G401.6 (cell line): ENCODE results near the gene SYNGR3.
"Not testable (repeated sequence)": the region's sequence is repeated elsewhere in the genome, so short reads cannot be mapped to it uniquely, and the experiment has no call there.

Source experiments
- FAIRE-seq: peaks from 2 replicates; lab custom pipeline; 2012; peaks lifted over from hg19 to GRCh38; lab: Jason Lieb, UNC

Gene SYNGR3

DNA sequence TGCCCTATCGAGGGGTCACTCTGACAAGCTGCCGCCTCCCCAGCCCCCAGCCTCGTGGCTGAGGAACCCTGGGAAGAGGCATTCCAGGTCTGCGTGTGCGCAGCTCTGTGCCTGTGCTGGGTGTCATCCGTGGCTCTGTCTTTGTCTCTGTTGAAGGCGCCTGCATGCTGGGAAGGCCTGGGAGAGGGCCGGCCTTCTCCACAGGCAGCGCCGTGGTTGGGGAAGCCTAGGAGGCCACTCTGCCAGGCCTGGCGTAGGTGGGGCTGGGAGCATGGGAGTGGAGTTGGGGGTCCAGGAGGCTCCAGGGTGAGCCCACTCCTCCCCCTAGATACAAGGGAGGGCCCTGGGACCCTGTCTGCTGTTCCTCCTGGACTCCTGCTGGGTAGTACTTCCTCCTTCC is 40.3 kb downstream of the SYNGR3 start:
- no peak for FAIRE-seq

DNA sequence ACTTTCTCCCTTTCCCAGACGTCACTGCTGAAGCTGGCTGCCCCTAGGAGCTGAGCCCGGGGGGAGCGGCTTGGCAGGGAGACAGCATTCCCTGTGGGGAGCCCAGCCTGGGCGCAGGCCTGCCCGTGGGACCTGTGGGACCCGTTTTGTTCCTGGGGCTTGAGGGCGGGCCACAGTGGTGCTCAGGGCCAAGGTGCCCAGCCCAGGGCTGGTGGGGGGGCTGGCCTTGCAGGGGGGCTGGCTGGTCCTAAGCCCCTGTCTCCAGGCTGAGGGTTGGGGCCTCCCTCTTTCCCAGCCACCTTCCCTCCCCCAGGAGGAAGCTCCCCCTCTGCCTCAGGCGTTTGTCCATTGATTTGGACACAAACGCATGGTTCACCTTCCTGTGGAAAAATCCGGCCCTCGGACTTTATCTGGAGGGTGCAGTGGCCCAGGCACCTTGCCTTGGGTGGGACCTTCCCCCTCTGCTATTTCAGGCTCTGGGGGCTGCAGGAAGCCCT is 41.4 kb downstream of the SYNGR3 start:
- no peak for FAIRE-seq

DNA sequence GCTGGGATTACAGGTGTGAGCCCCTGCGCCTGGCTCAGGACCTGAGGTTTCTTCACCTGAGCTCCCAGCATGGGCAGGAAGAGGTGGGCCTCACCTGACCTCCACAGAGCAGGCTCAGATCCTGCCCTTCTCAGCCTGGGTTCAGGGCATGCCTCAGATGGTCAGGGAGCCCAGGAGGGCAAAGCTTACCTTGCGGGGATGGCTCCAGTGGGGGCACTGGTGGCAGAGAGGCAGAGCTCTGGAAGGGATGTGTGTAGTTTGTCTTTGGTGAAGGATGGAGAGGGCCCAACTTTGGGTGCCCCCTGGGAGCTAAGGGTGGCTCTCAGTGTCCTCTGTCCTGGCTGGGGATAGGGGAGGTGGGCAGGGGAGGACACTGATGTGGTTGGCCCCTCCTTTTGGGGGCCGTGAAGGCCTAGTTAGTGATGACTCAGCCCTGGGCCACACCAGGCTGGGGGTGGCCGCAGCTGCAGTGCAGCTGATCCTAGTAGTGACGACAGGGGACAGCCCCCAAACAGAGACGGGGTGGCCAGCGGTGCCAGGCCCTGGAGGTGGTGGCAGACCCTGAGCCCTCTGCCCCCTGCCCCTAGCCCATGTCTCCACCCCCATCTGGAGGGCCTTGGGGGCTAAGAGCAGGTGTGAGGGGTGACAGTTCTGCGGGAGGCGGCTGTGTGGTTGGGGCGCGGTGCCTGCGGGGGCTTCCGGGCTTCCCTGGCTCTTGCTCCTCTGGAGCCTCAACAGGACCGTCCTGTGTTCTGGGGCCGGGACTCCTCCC is 42.7 kb downstream of the SYNGR3 start:
- FAIRE-seq, result no peak

DNA sequence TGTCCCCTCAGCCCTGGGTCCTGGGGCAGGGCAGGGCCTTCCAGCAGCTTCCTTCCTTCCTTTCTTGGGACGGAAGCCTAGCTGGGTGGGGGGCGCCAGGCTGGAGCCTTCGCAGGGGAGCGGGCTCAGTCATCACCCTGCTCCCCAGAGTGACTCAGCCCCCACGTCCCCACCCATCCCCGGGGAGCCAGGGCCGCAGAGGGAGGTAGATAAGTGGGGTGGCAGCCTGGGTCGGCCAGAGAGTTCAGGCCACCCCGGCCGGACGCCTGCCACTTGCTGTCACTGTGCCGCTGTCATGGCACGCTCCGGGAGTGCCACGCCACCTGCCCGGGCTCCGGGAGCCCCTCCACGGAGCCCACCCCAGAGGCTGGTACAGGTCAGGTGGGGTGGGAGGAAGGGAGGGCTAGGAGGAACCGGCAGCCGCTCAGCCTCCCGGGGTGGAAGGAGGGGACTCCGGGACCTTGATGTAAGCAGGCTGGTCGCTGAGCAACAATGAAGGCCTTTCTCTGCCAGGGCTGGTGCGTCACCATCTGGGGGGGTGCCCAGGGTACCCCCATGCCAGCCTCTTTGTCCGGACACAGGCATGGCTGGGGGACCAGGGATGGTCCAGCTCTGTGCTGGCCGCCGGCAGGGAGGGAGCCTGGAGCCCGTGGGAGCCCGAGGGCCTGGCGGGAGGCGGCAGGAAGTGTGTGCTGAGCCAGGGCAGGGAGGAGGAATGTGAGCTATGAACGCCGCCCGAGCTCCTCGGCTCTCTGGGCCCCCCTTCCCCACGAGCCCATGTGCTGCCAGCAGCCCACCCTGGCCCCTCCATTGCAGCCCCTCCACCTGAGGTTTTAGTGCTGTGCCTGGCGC is 43.5 kb downstream of the SYNGR3 start:
- FAIRE-seq, result no peak

DNA sequence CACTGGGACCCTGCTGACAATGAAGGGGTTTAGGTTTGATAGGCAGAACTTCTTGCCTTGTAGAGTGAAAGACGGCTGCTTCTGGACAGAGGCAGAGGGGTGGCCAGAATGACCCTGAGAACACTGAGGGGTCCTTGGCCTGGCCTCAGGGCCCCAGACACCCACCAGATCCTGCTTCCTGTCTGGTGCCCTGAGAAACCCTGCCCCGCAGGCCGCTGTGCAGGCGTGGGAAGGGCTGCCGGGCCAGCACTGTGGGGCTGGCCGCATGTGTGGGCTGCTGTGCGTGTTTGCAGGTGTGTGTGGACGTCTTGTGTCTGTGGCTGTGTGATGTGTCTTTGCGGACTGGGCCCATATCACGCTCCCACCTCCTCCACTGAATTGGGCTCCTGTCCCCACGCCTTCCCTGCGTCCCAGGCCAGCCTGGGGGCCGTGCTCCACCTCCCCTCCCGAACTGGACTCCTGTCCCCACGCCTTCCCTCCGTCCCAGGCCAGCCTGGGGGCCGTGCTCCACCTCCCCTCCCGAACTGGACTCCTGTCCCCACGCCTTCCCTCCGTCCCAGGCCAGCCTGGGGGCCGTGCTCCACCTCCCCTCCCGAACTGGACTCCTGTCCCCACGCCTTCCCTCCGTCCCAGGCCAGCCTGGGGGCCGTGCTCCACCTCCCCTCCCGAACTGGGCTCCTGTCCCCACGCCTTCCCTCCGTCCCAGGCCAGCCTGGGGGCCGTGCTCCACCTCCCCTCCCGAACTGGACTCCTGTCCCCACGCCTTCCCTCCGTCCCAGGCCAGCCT is 44.3 kb downstream of the SYNGR3 start:
- not testable (repeated sequence) for FAIRE-seq

DNA sequence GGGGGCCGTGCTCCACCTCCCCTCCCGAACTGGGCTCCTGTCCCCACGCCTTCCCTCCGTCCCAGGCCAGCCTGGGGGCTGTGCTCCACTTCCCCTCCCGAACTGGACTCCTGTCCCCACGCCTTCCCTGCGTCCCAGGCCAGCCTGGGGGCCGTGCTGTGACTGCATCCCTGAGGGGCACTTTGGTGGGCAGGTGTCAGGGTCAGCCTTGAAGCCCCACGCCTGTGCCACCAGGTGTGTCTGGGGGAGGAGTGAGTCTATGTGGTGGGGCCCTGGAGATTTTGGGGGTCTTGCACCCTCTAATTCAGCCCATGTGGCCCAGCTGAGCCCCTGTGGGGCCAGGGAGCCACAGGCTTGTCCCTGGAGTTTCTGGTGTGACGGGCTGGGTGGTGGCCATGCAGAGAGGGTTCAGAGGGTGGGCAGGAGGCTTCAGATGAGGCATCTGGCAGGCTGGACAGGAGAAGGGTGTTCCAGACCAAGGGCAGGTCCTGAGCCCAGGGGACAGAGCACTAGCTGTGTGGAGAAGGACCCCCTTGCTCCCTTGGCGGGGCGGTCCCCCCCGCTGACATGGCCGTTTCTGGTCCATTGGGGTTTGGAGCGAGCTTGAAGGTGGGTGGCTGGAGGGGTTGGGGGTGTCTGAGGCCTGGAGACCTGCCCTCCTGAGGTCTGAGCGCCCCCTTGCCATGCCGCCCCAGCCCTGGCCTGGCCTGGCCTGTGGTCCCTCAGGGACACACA is 45.1 kb downstream of the SYNGR3 start:
- FAIRE-seq, result no peak

DNA sequence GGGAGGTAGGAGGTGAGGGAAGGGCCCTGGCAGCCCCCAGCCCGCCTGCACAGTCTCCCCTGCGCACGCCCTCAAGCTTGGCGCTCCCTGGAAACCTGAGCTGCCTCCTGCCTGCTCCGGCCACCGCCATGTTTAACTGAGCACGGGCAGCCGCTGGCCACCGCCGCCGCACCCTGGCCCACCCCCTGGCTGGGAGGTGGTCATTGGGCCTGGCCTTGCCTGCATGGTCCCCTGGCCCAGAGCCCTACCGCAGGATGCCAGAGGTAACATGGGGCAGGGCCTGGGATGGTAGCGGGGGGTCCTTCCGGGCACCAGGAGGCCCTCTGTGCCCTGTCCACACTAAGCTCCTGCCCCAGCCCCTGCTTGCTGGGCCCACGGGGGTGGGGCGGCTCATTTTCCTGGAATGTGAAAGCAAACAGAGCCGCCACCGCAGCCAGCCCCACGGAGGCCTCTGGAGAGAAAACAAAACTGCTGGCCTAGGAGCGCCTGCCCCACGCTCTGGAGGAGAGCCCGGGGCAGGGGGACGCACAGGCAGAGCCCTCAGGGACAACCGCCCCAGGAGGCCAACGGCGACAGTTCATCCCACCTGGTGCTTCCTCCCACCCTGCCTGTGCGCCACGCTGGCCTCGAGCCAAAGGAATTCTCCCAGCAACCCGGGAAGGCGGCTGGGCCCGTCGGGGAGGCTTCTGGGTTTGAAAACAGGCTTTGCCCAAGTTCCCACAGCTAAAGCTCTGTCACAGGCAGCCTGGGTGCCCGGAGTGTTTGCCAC is 45.8 kb downstream of the SYNGR3 start:
- FAIRE-seq, result no peak

DNA sequence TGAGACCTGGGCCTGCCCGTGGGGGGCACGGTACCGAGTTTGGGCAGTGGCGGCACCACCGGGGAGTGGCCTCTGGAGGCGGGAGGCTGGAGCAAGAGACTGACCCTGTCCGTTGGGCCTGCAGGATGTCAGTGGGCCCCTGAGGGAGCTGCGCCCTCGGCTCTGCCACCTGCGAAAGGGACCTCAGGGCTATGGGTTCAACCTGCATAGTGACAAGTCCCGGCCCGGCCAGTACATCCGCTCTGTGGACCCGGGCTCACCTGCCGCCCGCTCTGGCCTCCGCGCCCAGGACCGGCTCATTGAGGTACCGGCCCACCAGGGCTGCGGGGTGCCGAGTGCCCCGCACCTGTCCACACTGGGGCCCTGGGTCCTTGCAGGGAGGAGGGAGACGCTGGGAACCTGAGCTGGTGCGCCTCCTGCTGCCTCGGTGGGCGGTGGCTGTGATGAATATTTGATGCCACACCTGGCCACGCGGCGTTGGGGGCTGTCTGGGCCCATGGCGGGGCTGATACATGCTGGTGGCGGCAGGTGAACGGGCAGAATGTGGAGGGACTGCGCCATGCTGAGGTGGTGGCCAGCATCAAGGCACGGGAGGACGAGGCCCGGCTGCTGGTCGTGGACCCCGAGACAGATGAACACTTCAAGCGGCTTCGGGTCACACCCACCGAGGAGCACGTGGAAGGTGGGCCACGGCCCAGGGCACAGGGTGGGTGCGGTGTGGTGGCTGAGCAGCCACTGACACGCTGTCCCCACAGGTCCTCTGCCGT is 46.6 kb downstream of the SYNGR3 start:
- no peak for FAIRE-seq

DNA sequence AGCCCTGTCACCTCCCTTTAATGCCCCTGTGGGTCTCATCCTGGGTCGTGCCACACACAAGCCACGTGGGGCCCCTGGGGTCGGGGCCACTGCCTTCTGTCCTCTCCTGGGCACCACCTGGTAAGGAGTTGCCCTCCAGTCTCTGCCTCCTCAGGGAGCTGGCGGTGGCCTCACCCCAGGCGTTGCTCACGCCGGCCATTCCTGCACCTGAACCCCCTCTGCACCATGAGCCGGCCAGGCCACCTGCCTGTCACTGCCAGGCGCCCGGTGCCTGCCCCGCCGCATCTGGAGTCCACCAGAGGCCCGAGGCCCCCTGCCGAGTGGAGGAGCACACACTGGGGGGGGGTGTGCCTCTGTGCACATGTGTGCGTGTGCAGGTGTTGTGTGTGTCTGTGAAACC is 47.3 kb downstream of the SYNGR3 start:
- FAIRE-seq, result no peak

DNA sequence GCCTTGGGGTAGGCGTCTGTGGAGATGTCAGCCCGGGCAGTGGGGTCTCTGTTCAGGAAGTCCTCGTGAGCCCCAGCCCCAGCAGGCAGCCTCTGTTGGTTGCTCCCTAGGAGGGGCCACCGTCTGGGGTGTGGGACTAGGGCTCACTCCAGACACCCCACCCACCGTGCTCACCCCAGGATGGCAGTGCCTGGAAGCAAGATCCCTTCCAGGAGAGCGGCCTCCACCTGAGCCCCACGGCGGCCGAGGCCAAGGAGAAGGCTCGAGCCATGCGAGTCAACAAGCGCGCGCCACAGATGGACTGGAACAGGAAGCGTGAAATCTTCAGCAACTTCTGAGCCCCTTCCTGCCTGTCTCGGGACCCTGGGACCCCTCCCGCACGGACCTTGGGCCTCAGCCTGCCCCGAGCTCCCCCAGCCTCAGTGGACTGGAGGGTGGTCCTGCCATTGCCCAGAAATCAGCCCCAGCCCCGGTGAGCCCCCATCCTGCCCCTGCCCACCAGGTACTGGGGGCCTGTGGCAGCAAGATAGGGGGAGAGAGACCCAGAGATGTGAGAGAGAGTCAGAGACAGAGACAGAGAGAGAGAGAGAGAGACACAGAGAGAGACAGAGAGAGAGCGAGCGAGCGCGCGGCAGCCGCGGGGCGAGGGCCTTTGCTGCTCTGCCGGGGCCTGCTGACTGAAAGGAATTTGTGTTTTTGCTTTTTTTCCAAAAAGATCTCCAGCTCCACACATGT is 48.0 kb downstream of the SYNGR3 start:
- FAIRE-seq, result no peak

DNA sequence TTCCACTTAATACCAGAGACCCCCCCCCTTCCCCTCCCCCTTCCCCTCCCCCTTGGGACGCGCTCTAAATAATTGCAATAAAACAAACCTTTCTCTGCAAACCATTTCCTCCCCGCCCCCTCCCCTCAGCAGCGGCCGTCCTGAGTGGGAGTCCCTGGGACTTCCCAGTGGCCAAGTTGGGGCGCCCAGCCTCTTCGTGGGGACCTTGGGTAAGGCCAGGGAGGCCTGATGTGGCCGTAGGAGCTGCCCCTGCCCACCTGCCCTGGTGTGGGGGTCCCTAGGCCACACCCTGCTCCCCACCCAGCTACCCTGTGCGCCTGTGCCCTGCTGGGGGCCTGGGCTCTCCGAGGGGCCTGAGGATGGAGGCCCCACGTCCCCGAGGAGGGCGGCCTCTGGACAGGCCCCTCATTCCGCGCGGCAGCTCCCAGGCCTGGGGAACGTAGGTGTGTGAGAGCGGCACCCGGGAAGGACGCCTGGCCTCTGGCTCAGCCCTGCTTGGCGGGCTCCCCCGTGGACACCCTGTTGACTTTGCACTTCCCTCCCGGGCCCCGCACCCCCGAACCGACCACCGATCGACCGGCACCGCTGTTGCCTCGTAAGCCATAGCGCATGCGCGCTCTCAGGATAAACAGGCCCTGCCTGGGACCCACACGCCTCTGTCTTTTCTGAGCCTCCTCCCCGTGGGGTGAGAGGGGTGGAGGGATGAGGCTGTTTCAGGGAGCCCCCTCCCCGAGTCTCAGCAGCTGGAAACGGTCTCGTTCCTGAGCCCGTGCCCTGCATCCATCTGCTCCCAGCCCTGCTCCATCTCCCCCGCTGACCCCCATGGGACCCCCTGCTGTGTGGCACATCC is 48.8 kb downstream of the SYNGR3 start:
- no peak for FAIRE-seq

DNA sequence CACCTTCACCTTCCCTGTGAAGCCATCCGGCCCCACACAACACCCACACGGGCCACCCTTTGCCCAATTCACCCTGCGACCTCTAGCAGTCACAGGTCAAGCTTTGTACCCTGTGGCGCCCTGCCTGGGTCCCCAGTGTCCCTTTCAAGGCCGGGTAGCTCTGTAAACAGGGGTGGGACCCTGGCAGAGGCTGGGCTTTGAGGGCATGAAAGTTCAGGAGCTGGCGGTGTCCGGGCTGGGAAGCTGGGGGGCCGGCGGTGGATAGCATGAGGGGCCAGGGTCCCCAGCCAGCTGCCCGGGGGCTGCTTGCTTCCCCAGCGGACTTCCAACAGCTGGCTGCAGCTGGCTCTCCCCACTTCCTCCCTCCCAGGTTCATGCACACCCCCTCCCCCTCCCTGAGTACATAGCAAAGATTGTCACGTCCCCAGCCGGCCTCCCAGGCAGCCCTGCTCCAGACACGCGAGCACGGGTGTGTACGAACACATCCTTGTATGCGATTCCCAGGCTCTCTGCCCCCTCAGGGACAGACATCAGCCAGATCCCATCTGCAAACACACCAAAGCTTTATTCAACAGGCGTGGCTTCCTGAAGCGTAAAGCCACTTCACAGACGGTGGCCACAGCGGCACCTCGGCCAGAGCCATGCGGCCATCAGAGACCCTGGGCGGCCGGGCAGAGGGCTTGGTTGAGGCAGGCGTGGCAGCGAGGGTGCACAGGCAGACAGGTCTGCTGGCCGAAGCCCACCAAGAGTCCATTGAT is 49.7 kb downstream of the SYNGR3 start:
- no peak for FAIRE-seq

DNA sequence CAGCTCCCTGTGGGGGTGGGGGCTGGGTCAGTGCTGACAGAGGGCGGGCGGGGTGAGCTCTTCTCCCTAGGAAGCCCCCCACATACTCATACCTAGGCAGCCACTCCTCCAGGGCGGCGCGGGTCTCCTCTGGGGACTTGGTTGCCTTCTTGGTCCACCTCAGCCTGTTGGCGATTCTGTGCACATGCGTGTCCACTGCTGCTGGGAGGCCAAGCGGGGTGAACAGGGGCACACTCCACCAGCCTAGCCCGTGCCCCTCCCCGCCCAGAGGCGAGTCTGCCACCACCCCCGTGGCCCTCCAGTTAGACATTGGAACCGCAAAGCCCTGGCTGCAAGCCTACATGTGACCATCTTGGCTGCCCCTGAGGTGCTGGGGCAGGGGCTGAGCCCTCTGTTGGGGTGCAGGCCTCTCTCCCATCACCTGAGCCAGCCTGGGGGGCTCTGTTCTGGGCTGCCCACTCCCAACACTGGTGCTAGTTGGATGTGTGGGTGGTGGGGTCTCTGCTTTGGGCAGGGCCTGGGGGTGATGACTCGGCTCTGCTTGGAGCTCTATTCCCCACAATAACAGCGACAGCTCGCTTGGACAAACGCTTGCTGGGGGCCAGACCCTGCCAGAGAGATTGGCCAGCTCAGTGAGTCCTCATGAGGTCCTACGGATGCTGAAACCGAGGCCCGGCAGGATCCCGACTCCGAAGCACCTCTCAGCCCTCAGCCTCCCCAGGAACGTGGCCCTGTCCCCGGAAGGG is 50.4 kb downstream of the SYNGR3 start:
- FAIRE-seq, result no peak

DNA sequence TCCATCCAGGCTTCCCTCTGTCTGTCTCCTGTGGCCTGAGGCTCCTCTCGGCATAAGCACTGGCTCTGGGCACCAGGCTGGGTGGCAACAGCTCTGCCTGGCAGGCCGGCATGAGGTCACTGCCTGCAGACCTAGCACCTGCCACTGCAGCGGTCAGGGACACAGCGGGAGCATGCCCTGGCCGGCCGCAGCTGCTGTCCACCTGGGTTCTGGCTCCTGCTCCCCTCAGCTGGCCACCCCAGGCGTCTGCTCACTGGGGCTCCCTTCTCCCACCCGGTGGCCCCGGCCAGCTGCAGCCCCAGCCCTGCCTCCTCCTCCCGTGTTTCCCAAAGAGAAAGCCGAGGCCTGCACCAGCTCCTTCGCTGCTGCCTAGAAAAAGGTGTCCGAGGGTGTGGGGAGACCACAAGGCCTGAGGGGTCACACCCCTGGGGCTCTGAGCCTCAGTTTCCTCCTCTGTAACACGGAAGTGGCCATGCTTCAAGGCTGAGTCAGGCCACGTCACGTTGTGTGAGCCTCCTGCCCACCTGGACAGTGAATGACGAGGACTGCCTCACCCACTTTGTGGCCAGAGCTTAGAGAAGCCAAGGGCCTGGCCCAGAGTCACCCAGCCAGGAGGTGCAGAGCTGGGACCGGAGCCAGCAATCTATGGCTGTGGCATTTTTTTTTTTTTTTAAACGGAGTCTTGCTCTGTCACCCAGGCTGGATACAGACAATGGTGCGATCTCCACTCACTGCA is 51.2 kb downstream of the SYNGR3 start:
- no peak for FAIRE-seq

DNA sequence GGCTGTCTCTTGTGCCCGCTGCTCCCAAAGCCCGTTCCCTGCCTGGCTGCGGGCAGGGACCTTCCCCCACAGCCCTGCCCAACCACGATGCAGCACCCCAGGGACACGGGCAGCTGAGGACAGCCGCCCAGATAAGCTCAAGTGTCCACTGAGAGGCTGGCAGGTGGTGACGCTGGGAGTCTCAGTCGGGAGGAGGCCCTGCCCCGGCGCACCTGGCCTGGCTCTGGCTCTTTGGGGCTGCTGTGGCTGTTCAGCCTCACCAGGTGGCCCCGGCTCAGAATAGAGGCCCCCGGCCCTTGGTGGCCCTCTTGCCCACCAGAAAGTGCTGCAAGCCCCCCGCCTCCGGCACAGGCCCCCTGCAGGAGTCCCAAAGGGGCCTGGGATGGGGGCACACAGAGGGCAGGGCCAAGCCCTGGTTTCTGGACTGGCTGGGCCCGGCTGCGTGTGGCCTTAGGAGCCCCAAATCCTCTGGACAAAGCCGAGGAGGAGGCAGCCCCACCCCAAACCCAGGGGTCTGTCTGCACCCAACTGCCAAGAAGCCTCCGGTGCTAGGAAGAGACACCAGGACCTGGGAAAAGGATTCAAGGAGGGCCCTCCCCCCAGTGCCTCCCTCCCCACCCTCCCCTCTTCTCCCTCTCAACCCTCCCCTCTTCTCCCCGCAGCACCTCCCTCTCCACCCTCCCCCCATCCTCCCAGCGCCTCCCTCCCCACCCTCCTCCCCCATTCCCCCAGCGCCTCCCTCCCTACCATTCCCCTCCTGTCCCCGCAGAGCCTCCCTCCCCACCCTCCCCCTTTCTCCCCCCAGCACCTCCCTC is 52.6 kb downstream of the SYNGR3 start:
- FAIRE-seq, result no peak
